H9 (cell line): ENCODE data around the gene RPS21. TPM values are rescaled to one million over a fixed set of nuclear protein-coding genes. Genes with fewer than 3 reads are reported as not detected.
A peak's percentile ranks its signal among the peaks of the same experiment; 100 is the strongest.

Experiments used
- DNase-seq: peaks from one replicate; pipeline ENCODE4 v3.0.0-alpha.2; 2017
- H2AFZ ChIP-seq: one replicate; pipeline ENCODE4 v1.6.1; 2013; ENCODE audit warnings: mild to moderate bottlenecking, low read length, control low read depth, moderate library complexity
- H2AK5ac ChIP-seq: 2 replicates; pipeline ENCODE4 v1.6.1; 2013; ENCODE audit warnings: low read length, control low read depth, mixed read lengths; ENCODE audit not compliant: insufficient read length
- H2BK120ac ChIP-seq: one replicate; pipeline ENCODE4 v1.6.1; 2013; ENCODE audit warnings: low read depth, mild to moderate bottlenecking, low read length, control low read depth, inconsistent platforms; ENCODE audit not compliant: poor library complexity, severe bottlenecking
- H2BK12ac ChIP-seq: 2 replicates; pipeline ENCODE4 v1.6.1; 2013; ENCODE audit warnings: low read length, control low read depth, mixed read lengths, low read depth; ENCODE audit not compliant: insufficient read length
- H2BK15ac ChIP-seq: 2 replicates; pipeline ENCODE4 v1.6.1; 2013; ENCODE audit warnings: low read depth, low read length, control low read depth
- H2BK20ac ChIP-seq: one replicate; pipeline ENCODE4 v1.6.1; 2013; ENCODE audit warnings: low read depth, mild to moderate bottlenecking, low read length, control low read depth, inconsistent platforms; ENCODE audit not compliant: poor library complexity, severe bottlenecking
- H2BK5ac ChIP-seq: 2 replicates; pipeline ENCODE4 v1.6.1; 2013; ENCODE audit warnings: low read length, control low read depth, mixed read lengths; ENCODE audit not compliant: insufficient read length
- H3K14ac ChIP-seq: 2 replicates; pipeline ENCODE4 v1.6.1; 2013; ENCODE audit warnings: low read length, control low read depth; ENCODE audit not compliant: insufficient read depth
- H3K18ac ChIP-seq: 2 replicates; pipeline ENCODE4 v1.6.1; 2013; ENCODE audit warnings: low read depth, mild to moderate bottlenecking, mixed read lengths, low read length, control low read depth; ENCODE audit not compliant: insufficient read length
- H3K23ac ChIP-seq: 2 replicates; pipeline ENCODE4 v1.6.1; 2013; ENCODE audit warnings: low read length, control low read depth, mixed read lengths, low read depth; ENCODE audit not compliant: insufficient read length
- H3K23me2 ChIP-seq: 2 replicates; pipeline ENCODE4 v1.6.1; 2013; ENCODE audit warnings: low read depth, mild to moderate bottlenecking, mixed read lengths, low read length, control low read depth; ENCODE audit not compliant: insufficient read length, poor library complexity, severe bottlenecking
- H3K27ac ChIP-seq: 2 replicates; pipeline ENCODE4 v1.5.1; 2013; ENCODE audit warnings: low read length, control low read depth, mixed read lengths, low read depth; ENCODE audit not compliant: insufficient read length
- H3K27me3 ChIP-seq: 2 replicates; pipeline ENCODE4 v1.6.1; 2013; ENCODE audit warnings: low read length, control low read depth, inconsistent platforms; ENCODE audit not compliant: insufficient read depth
- H3K4ac ChIP-seq: 2 replicates; pipeline ENCODE4 v1.6.1; 2013; ENCODE audit warnings: low read depth, mild to moderate bottlenecking, control low read depth, inconsistent platforms, low read length, moderate library complexity
- H3K4me1 ChIP-seq: 2 replicates; pipeline ENCODE4 v1.6.1; 2013; ENCODE audit warnings: low read length, control low read depth, inconsistent platforms; ENCODE audit not compliant: insufficient read depth
- H3K4me2 ChIP-seq: 2 replicates; pipeline ENCODE4 v1.6.1; 2013; ENCODE audit warnings: low read length, control low read depth, mixed read lengths; ENCODE audit not compliant: insufficient read length, insufficient read depth
- H3K56ac ChIP-seq: 2 replicates; pipeline ENCODE4 v1.6.1; 2013; ENCODE audit warnings: low read depth, mild to moderate bottlenecking, mixed read lengths, low read length, control low read depth; ENCODE audit not compliant: insufficient read length
- H3K79me1 ChIP-seq: 2 replicates; pipeline ENCODE4 v1.6.1; 2013; ENCODE audit warnings: low read depth, mild to moderate bottlenecking, moderate library complexity, low read length, control low read depth, inconsistent platforms; ENCODE audit not compliant: insufficient read depth, poor library complexity, severe bottlenecking
- H3K79me2 ChIP-seq: 2 replicates; pipeline ENCODE4 v1.6.1; 2013; ENCODE audit warnings: low read length, control low read depth, inconsistent platforms; ENCODE audit not compliant: insufficient read depth
- H3K9ac ChIP-seq: 2 replicates; pipeline ENCODE4 v1.6.1; 2013; ENCODE audit warnings: low read length, control low read depth, mixed read lengths; ENCODE audit not compliant: insufficient read length; ENCODE audit errors: extremely low read depth
- H3K9me3 ChIP-seq: one replicate; pipeline ENCODE4 v1.6.1; 2013; ENCODE audit warnings: low read depth, low read length, inconsistent platforms; ENCODE audit not compliant: control insufficient read depth
- H3T11ph ChIP-seq: one replicate; pipeline ENCODE4 v1.6.1; 2013; ENCODE audit warnings: mild to moderate bottlenecking, low read length, control low read depth, inconsistent platforms
- H4K20me1 ChIP-seq: one replicate; pipeline ENCODE4 v1.6.1; 2013; ENCODE audit not compliant: control insufficient read depth, insufficient read length, insufficient read depth
- H4K5ac ChIP-seq: 2 replicates; pipeline ENCODE4 v1.6.1; 2013; ENCODE audit warnings: low read depth, mild to moderate bottlenecking, mixed read lengths, low read length, control low read depth; ENCODE audit not compliant: insufficient read length
- H4K8ac ChIP-seq: replicated peaks from 2 replicates; pipeline ENCODE4 v1.6.1; 2013; ENCODE audit warnings: low read length, control low read depth, mixed read lengths, low read depth; ENCODE audit not compliant: insufficient read length
- H4K91ac ChIP-seq: 2 replicates; pipeline ENCODE4 v1.6.1; 2013; ENCODE audit warnings: low read depth, mild to moderate bottlenecking, moderate library complexity, mixed read lengths, low read length, control low read depth; ENCODE audit not compliant: insufficient read length
- H3K27ac Mint-ChIP-seq, 3 experiments: 2 replicates in 2 of 3; 3 replicates in 1 of 3; pipeline ENCODE4 v1.8.0; 2020 to 2021; ENCODE audit warnings: mixed read lengths in 3 of 3, mild to moderate bottlenecking in 1 of 3, moderate library complexity in 1 of 3
- H3K27me3 Mint-ChIP-seq: 2 replicates; pipeline ENCODE4 v1.8.0; 2021; ENCODE audit warnings: low read depth, mild to moderate bottlenecking, moderate library complexity, mixed read lengths
- H3K36me3 Mint-ChIP-seq, 3 experiments: 2 replicates in 2 of 3; 3 replicates in 1 of 3; pipeline ENCODE4 v1.8.0; 2020 to 2021; ENCODE audit warnings: low read depth in 3 of 3, mixed read lengths in 3 of 3; ENCODE audit not compliant: insufficient read depth in 1 of 3
- H3K4me1 Mint-ChIP-seq, 2 experiments: 2 replicates each; pipeline ENCODE4 v1.8.0; 2020; ENCODE audit warnings: mixed read lengths in 2 of 2
- H3K4me3 Mint-ChIP-seq, 2 experiments: 2 replicates in 1 of 2; 3 replicates in 1 of 2; pipeline ENCODE4 v1.8.0; 2020 to 2021; ENCODE audit warnings: mild to moderate bottlenecking in 2 of 2, mixed read lengths in 2 of 2, moderate library complexity in 1 of 2
- H3K9me3 Mint-ChIP-seq, 2 experiments: 2 replicates in 1 of 2; 3 replicates in 1 of 2; pipeline ENCODE4 v1.8.0; 2020; ENCODE audit warnings: mild to moderate bottlenecking in 2 of 2, mixed read lengths in 2 of 2, moderate library complexity in 1 of 2
- CTCF ChIP-seq: fragments of 200-600 bp; sonication (generic); conservative IDR thresholded peaks from 3 replicates; pipeline ENCODE4 v1.8.0; 2021; ENCODE audit warnings: antibody characterized with exemption, mild to moderate bottlenecking
- whole genome bisulfite sequencing: extraction: QIAGEN DNeasy Blood & Tissue Kit; methylation state at CpG from one replicate; pipeline ENCODE4 v1.1.7; 2013; ENCODE audit warnings: missing lambda C conversion rate, low lambda C conversion rate, mixed read lengths; ENCODE audit not compliant: insufficient read length; ENCODE audit errors: extremely low coverage; 5-methylcytosine and 5-hydroxymethylcytosine counted together
- total RNA-seq: library from RNA; stranded (reverse); gene quantifications from 2 replicates; pipeline ENCODE4 v1.2.1, GENCODE V29; 2021

RPS21 gene
- total RNA-seq, 1 experiment from 2014 or later = 1,715 TPM

- Mint-ChIP-seq H3K4me3 (no peak overlapping the region), H3K27me3 (no peaks in the 10 kb centered on the region), H3K27ac (peak overlapping the region in 1 of 3 experiments; percentile 35; a peak in 1 of 7 replicates), H3K36me3 (peaks cover 30 to 83% (median 76%) of the 10 kb centered on the region in 3 experiments), H3K4me1 (no peaks in the 10 kb centered on the region), H3K9me3 (peaks cover 5 to 6% of the 10 kb centered on the region in 2 experiments)
- Histone ChIP-seq H2BK5ac (no peak overlapping the region), H2AFZ (no peak overlapping the region), H3K56ac (no peak overlapping the region), H2AK5ac (no peak overlapping the region), H3K9me3 (no peaks in the 10 kb centered on the region), H4K8ac (no peak overlapping the region), H2BK12ac (no peak overlapping the region), H3K79me1 (no peaks in the 10 kb centered on the region), H3K23me2 (no peaks in the 10 kb centered on the region), H3T11ph (no peak overlapping the region), H3K79me2 (no peaks in the 10 kb centered on the region), H2BK15ac (no peak overlapping the region), H4K91ac (no peak overlapping the region), H3K27me3 (no peaks in the 10 kb centered on the region), H3K9ac (no peak overlapping the region), H3K14ac (no peak overlapping the region), H4K5ac (no peak overlapping the region), H3K4me2 (no peak overlapping the region), H2BK120ac (no peak overlapping the region), H2BK20ac (no peak overlapping the region), H4K20me1 (no peaks in the 10 kb centered on the region), H3K23ac (no peak overlapping the region), H3K27ac (no peak overlapping the region), H3K4me1 (no peaks in the 10 kb centered on the region), H3K4ac (no peak overlapping the region), H3K18ac (no peak overlapping the region)
- no CpG with 5 or more reads among the region's 5 CpGs for WGBS
- no peak for DNase-seq
- TF ChIP-seq CTCF = no peak
These were observed 42.8 kb upstream of the RPS21 start for GRCh38 chr20:62344092-62344491.
